Fibroblast of the conjunctiva (primary cell): Measurements from ENCODE around the gene GSTT2B.
"Not testable (repeated sequence)": the region's sequence is repeated elsewhere in the genome, so short reads cannot be mapped to it uniquely, and the experiment has no call there.

Experiments
- DNase-seq: peaks from one replicate; pipeline ENCODE4 v3.0.0-alpha.2; 2010; ENCODE audit warnings: low read depth

GSTT2B gene

DNA sequence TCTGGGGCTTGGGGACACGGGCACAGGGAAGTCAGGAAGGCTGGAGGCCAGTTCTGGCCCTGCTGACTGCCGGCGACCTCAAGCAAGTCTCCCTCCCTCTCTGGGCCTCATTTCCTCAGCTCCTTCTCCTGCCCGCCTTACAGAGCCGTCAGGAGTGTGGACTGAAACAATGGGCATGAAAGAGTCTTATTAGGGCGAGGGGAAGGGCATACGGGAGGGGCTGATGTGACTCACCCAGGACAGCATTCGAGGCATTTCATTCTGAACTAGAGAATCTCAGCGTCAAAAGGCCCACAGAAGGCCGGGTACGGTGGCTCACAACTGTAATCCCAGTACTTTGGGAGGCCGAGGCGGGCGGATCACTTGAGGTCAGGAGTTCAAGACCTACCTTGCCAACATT, 20.8 kb downstream of the GSTT2B start:
- DNase-seq = not testable (repeated sequence)

GRCh38 chr22:23939017-23939357, 22.0 kb downstream of the GSTT2B start:
- no peak for DNase-seq

- DNase-seq = no peak
These were observed 22.5 kb downstream of the GSTT2B start for GRCh38 chr22:23938328-23939016.

- no peak for DNase-seq
These were observed 34.4 kb downstream of the GSTT2B start for GRCh38 chr22:23926561-23926960.

DNA sequence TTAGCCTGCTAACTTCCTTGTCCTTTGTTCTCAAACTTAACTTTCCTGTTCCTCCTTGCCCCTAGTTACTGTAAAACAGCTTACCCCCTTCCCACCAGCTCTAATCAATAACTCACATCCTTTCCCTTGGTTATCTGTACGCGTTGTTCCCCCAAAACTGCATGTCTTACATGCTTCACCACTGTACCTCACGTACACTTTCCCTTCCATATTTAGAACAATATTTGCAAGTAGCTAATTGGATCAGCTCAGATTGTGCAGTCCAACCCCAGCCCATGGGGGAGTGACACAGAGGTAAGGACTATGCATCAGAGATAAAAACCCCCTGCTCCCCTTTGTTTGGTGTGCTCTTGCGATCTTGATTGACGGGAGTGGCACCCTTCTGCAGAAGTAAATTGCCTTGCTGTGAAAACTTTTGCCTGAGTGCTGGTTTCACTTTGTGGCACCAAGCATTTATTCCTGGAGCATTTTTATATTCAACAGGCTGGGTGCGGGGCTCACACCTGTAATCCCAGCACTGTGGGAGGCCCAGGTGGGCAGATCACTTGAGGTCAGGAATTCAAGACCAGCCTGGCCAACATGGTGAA, 35.9 kb downstream of the GSTT2B start:
- no peak for DNase-seq

- no peak for DNase-seq
These were observed 38.1 kb downstream of the GSTT2B start for GRCh38 chr22:23922921-23923320.

DNA sequence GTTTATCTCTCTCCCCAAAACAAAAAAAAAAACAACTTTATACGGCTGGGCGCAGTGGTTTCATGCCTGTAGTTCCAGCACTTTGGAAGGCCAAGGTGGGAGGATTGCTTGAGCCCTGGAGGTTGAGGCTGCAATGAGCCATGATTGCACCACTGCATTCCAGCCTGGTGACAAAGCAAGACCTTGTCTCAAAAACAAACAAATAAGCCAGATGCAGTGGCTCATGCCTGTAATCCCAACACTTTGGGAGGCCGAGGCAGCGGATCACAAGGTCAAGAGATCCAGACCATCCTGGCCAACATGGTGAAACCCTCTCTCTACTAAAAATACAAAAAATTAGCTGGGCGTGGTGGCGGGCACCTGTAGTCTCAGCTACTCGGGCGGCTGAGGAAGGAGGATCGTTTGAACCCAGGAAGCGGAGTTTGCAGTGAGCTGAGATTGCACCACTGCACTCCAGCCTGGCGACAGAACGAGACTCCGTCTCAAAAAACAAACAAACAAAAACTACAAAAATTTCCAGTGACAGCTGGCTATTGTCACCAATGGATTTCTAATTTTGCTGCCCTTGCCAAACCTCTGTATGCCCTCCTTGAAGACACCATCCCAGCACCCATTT, 39.3 kb downstream of the GSTT2B start:
- DNase-seq = not testable (repeated sequence)

GRCh38 chr22:23920267-23920611, 40.8 kb downstream of the GSTT2B start:
- DNase-seq = not testable (repeated sequence)

GRCh38 chr22:23915290-23915689, 45.7 kb downstream of the GSTT2B start:
- DNase-seq = no peak

DNA sequence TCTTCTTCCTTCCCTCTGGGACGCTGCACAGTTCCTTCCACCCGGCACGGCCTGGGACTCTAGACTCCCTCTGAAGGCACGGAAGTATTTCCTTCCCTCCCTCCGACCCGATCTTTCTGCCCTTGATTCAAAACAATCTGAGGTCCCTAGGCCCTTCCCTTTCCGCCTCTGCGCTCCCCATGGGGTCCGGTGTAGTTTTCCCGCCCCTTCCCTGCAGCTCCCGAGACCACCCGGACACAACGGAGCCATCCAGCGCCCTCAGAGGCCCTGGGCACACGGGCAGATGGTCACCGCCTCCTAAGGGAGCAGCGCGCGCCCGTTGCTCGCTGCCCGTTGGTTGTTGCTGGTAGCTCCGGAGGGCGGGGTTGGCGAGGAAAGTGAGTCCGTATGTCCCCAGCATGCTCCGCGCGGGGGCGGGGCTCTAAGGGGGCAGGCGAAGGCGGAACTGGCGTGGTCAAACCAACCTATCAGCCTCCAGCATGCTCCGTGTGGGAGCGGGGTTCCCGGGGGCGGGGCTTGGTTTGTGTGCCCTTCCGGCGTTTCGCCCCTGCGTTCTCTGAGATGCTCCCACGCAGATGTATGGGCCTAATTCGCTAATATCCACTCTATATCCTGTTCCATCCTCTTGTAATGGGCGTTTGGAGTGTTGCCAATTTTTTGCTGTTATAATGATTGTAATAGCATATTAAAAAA, 47.2 kb downstream of the GSTT2B start:
- DNase-seq = peak; percentile 98

DNA sequence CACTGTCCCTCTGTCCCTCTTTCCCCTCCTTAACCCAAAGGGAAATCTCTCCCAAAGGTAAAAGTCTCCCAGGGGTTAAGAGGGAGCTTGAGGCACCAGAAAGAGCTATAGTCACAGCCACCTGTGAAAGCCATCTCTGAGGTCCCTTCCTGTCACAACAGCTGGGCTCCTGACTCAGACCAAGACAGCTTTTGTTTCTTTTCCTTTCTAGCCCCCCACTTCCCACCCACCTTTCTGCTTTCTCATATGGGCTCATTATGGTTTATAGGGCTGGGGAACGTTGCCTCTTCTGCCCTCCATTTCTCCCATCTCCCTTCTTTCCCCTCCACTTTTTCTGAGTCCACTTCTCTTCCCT, 47.7 kb downstream of the GSTT2B start:
- DNase-seq = no peak

DNA sequence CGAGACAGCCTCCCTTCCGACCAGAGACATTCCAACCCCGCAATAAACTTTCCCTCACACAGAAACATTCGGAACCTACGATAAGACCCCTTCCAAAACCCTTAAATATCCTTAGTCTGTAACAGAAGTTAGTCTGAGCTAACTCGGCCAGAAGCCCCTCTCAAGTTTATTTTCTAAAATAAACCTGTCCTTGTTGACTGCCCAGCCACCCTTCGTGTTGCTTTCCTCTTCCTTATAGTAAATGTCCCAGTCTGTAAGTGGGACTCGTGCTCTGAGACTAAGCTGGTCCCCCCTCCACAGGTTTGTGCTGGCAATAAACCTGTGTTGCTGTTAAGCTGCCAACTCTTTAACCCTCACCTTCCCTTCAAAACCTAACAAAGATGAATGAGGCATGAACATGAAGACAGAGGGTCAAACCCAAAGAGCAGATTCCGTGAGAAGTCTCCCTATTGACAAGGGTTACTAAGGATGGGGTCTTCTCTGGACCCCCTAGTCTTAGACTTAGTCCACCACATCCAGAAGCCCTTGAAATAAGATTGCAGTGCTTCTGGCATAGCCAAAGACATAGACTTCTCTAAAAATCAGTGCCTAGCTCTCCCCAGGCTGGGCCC, 48.6 kb downstream of the GSTT2B start:
- DNase-seq = no peak

DNA sequence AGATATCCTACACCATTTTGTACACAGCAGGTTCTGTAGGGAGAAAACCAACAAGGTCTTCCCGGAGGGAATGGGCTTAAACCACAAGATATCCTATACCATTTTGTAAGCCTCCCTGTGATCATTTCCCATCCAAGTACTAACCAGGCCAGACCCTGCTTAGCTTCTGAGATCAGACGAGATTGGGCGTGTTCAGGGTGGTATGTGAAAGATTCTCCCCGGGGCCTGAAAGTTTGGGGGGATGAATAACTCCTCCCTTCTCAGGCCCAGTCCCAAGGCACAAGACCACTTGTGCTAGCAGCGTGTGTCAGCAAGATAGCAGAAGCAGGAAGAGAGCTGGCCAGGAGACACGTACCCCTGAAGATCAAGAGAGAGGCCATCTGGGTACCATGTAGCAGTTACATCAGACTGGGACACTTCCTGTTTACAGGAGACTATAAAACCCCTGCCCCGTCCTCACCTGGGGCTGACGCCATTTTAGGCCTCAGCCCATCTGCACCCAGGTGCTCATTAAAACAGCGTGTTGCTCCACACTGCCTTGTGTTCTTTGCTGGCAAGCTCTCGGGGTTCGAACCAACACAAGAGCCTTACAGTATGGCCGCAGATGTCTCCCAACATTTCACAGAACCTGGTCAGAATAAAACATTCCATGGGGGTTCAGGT, 49.5 kb downstream of the GSTT2B start:
- no peak for DNase-seq

- no peak for DNase-seq
These were observed 50.4 kb downstream of the GSTT2B start for GRCh38 chr22:23910496-23911190.

DNA sequence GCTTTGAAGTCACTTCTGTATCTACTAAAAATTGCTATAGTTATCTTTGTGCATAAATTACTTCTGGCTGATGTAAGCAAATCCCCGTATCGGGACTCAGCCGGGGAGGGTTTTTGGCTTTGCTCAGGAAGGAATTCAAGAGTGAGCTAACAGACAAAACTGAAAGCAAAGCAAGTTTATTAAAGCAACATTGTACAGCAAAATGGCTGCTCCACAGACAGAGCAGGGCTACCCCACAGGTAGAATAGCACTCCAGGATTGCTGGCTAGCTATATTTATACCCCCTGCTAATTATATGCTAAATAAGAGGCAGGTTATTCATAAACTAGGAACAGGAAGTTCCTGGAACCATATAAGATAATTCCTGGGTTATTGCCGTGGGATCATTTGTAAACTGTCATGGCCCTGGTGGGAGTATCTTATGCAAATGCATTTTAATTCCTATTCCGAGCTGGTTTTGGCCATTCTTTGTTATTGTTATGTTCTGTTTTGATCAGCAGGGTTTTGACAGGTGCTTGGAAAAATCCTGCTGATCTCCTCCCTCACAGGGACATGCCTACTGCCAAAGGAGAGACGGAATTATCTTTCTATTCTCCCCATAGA, 51.6 kb downstream of the GSTT2B start:
- DNase-seq = no peak

DNA sequence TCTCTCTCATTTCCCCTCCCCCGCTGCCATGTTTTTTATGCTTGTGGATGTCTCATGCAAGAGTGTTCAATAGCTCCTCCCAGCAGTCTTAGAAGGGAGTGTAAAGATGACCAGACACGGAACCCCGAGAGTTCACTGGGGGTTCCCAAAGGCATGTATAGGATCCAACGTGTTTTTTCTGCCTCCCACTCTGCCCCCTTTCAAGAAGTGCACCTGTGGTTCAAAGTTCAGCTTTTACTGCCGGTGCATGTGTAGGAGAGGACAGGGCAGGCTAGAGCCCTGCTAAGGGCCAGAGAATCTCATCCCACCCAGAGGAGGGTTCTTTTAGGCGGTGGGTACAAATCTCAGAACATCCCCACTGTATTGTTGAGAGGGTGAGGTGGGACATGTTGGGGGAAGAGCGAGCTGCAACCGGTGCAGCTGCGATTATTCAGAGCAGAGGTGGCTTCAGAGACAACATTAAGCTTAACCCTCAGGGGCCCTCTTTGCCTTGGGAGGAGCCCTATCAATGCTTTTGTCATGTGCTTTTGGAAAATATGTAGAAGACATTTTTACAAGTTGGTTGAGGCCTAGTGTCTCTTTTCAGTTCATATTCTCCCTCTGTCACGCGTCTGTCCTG, 52.3 kb downstream of the GSTT2B start:
- no peak for DNase-seq

- not testable (repeated sequence) for DNase-seq
These were observed 53.6 kb downstream of the GSTT2B start for GRCh38 chr22:23907423-23907822.
